ENCODE data around the gene HOXD12.

The HOXD12 gene

GRCh38 chr2:176121190-176122051 is 21.8 kb downstream of the HOXD12 start:
- peak; percentile 43 for DNase-seq

- peak; percentile 61 for DNase-seq
Observed at GRCh38 chr2:176122052-176122682, 22.6 kb downstream of the HOXD12 start.

GRCh38 chr2:176122683-176123410 is 23.3 kb downstream of the HOXD12 start, which contains the start of gene HOXD9:
Gene HOXD9, plus strand, starts transcription at chr2:176122719. Its CDS starts 50 bp downstream, at chr2:176122769.
- DNase-seq = peak; percentile 53

GRCh38 chr2:176123411-176124109 is 24.0 kb downstream of the HOXD12 start:
- peak; percentile 56 for DNase-seq

- peak; percentile 47 for DNase-seq
Observed at GRCh38 chr2:176124110-176124946, 24.7 kb downstream of the HOXD12 start.

- no peak for DNase-seq
Observed at GRCh38 chr2:176124947-176125771, 25.6 kb downstream of the HOXD12 start.

- DNase-seq = no peak
Observed at GRCh38 chr2:176125772-176126054, 26.1 kb downstream of the HOXD12 start.

GRCh38 chr2:176126929-176127773 is 27.6 kb downstream of the HOXD12 start:
- DNase-seq = peak; percentile 87

- no peak for DNase-seq
Observed at GRCh38 chr2:176127774-176128072, 28.1 kb downstream of the HOXD12 start.

- peak; percentile 52 for DNase-seq
Observed at GRCh38 chr2:176128172-176128981, 28.8 kb downstream of the HOXD12 start.

- DNase-seq = peak; percentile 60
Observed at GRCh38 chr2:176128982-176129796, 29.6 kb downstream of the HOXD12 start, which contains the start of gene HOXD8. Gene HOXD8, plus strand, starts transcription at chr2:176129705. Its CDS starts 662 bp downstream, at chr2:176130367.

GRCh38 chr2:176129813-176130146 is 30.2 kb downstream of the HOXD12 start:
- peak; percentile 54 for DNase-seq

GRCh38 chr2:176130147-176130956 is 30.8 kb downstream of the HOXD12 start:
- DNase-seq = peak; percentile 67

GRCh38 chr2:176130957-176131847 is 31.6 kb downstream of the HOXD12 start:
- peak; percentile 32 for DNase-seq

GRCh38 chr2:176131848-176132158 is 32.2 kb downstream of the HOXD12 start:
- DNase-seq = no peak
